ENCODE measurements around the gene ARMS2. TPM values are rescaled to one million over a fixed set of nuclear protein-coding genes. Genes with fewer than 3 reads are reported as not detected.
A peak's percentile ranks its signal among the peaks of the same experiment; 100 is the strongest.

Gene ARMS2
- total and polyA plus RNA-seq, 2 experiments from 2014 or later = not detected

- ATAC-seq (peak; percentile 68), DNase-seq (ENCODE audit: low spot score) (no peak)
- Histone ChIP-seq H3F3A (replicated peaks; ENCODE audit: low read depth) (no peaks in the 10 kb centered on the region), H3K4me2 (no peak overlapping the region), H3K27me3 (ENCODE audit: insufficient read depth) (no peaks in the 10 kb centered on the region), H3K36me3 (ENCODE audit: insufficient read depth) (no peaks in the 10 kb centered on the region), H2AFZ (no peak overlapping the region), H4K20me1 (replicated peaks; ENCODE audit: insufficient read depth) (no peaks in the 10 kb centered on the region), H3K79me2 (replicated peaks; ENCODE audit: insufficient read depth) (no peaks in the 10 kb centered on the region), H3K4me1 (ENCODE audit: insufficient read depth) (peaks cover under 1% of the 10 kb centered on the region), H3K9me2 (ENCODE audit: insufficient read depth) (no peaks in the 10 kb centered on the region), H3K4me3 (no peak overlapping the region), H3K27ac (ENCODE audit: low read depth) (no peak overlapping the region)
- Mint-ChIP-seq H3K4me3 (no peak overlapping the region), H3K4me1 (peaks cover 12% of the 10 kb centered on the region), H3K27ac (no peak overlapping the region), H3K9me3 (peaks cover 10% of the 10 kb centered on the region), H3K27me3 (ENCODE audit: insufficient read depth, low read depth, poor library complexity) (peaks cover 9% of the 10 kb centered on the region), H3K36me3 (ENCODE audit: low read depth) (peaks cover 6% of the 10 kb centered on the region; the same call in 2 of the 3 replicates)
- TF ChIP-seq, protein P1, sequence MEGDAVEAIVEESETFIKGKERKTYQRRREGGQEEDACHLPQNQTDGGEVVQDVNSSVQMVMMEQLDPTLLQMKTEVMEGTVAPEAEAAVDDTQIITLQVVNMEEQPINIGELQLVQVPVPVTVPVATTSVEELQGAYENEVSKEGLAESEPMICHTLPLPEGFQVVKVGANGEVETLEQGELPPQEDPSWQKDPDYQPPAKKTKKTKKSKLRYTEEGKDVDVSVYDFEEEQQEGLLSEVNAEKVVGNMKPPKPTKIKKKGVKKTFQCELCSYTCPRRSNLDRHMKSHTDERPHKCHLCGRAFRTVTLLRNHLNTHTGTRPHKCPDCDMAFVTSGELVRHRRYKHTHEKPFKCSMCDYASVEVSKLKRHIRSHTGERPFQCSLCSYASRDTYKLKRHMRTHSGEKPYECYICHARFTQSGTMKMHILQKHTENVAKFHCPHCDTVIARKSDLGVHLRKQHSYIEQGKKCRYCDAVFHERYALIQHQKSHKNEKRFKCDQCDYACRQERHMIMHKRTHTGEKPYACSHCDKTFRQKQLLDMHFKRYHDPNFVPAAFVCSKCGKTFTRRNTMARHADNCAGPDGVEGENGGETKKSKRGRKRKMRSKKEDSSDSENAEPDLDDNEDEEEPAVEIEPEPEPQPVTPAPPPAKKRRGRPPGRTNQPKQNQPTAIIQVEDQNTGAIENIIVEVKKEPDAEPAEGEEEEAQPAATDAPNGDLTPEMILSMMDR (conservative IDR thresholded peaks at IDR 0.05; ENCODE audit: low read depth in 2 of 2) = peak in 1 of 2 experiments; percentile 50; a peak in 2 of 4 replicates
- TF ChIP-seq JUNB (IDR thresholded peaks at IDR 0.05; ENCODE audit: unreplicated experiment) = no peak
Observed at GRCh38 chr10:122484276-122485060, 30.0 kb downstream of the ARMS2 start.

DNA sequence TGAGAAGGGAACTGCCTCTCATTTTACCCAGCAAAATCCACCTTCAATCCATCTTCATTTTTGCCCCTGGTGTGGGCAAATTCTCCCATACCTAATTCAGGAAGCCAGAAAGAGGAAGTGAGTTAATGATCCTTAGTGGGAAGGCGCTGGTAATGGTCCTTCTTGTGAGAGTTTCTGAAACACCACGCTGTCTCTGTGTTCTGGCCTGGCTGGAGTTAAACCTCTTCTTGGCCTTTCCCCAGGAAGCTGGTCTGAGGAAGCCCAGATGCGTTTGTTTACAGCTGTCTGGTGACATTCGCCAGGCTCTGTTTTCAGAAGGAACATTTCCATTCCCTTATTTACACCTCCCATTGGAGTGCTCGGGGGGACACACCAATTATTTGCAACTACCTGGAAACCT is 31.2 kb downstream of the ARMS2 start:
- Mint-ChIP-seq H3K36me3 (ENCODE audit: low read depth) (peaks cover 4% of the 10 kb centered on the region; the same call in 1 of the 3 replicates), H3K27ac (no peak overlapping the region), H3K4me3 (no peak overlapping the region), H3K27me3 (ENCODE audit: insufficient read depth, low read depth, poor library complexity) (peaks cover 10% of the 10 kb centered on the region), H3K4me1 (peaks cover 5% of the 10 kb centered on the region; the same call in 2 of the 3 replicates), H3K9me3 (peaks cover 10% of the 10 kb centered on the region)
- DNase-seq (ENCODE audit: low spot score) (no peak), ATAC-seq (no peak)
- no peaks in the 10 kb centered on the region for H3K79me2 ChIP-seq (replicated peaks; ENCODE audit: insufficient read depth)
- no peak overlapping the region for H3K4me2 ChIP-seq
- no peaks in the 10 kb centered on the region for H3K36me3 ChIP-seq (ENCODE audit: insufficient read depth)
- no peak overlapping the region for H3K4me3 ChIP-seq
- no peak for TF ChIP-seq POLR2AphosphoS5 (IDR thresholded peaks at IDR 0.05; ENCODE audit: low read depth)
- no peak for TF ChIP-seq ZNF331 (CRISPR knock-in tag; IDR thresholded peaks at IDR 0.05; ENCODE audit: low read depth)
- no peaks in the 10 kb centered on the region for H3F3A ChIP-seq (replicated peaks; ENCODE audit: low read depth)
- no peaks in the 10 kb centered on the region for H4K20me1 ChIP-seq (replicated peaks; ENCODE audit: insufficient read depth)
- no peaks in the 10 kb centered on the region for H3K9me2 ChIP-seq (ENCODE audit: insufficient read depth)
- no peak overlapping the region for H2AFZ ChIP-seq
- no peak overlapping the region for H3K27ac ChIP-seq (ENCODE audit: low read depth)
- H3K27me3 ChIP-seq (ENCODE audit: insufficient read depth) = no peaks in the 10 kb centered on the region
- no peaks in the 10 kb centered on the region; the same call in 1 of the 2 replicates for H3K4me1 ChIP-seq (ENCODE audit: insufficient read depth)

DNA sequence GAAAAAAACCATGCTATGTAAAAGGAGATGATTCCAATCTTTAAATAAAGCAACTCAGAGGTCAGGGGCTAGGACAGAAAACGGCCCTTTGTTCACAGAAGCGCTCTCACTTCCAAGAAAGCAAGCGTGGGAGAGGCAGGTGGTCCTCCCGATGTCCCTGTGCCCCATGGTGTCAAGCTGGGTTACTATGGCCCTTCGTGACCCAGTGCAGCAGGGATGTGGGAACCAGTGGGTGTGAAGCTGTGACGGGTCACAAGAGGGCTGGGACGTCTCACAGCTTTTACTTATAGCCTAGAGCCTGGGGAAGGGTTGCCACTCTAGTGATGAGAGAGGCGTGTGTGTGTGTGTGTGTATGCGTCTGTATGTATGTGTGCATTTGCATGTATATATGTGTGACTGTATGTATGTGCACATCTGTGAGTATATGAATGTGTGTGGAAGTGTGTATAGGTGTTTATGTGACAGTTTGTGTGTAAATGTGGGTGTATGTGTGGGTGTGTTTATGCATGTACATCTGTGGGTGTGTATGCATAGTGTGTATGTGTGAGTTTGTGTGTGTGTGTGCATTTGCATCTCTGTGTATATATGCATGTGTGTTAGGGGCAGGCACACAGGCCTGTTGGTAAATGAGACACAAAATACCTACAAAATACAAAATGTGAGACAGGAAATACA is 32.1 kb downstream of the ARMS2 start:
- Histone ChIP-seq H3K36me3 (ENCODE audit: insufficient read depth) (no peaks in the 10 kb centered on the region), H3K4me2 (no peak overlapping the region), H4K20me1 (replicated peaks; ENCODE audit: insufficient read depth) (no peaks in the 10 kb centered on the region), H3K79me2 (replicated peaks; ENCODE audit: insufficient read depth) (no peaks in the 10 kb centered on the region), H3F3A (replicated peaks; ENCODE audit: low read depth) (no peaks in the 10 kb centered on the region), H2AFZ (no peak overlapping the region), H3K9me2 (ENCODE audit: insufficient read depth) (no peaks in the 10 kb centered on the region), H3K4me1 (ENCODE audit: insufficient read depth) (no peaks in the 10 kb centered on the region; the same call in 1 of the 2 replicates), H3K27me3 (ENCODE audit: insufficient read depth) (no peaks in the 10 kb centered on the region), H3K4me3 (no peak overlapping the region), H3K27ac (ENCODE audit: low read depth) (no peak overlapping the region)
- no peak for ATAC-seq
- Mint-ChIP-seq H3K4me1 (peaks cover 5% of the 10 kb centered on the region), H3K9me3 (peaks cover 4% of the 10 kb centered on the region), H3K27me3 (ENCODE audit: insufficient read depth, low read depth, poor library complexity) (peaks cover 11% of the 10 kb centered on the region), H3K27ac (no peak overlapping the region), H3K4me3 (no peak overlapping the region), H3K36me3 (ENCODE audit: low read depth) (peaks cover 4% of the 10 kb centered on the region; the same call in 1 of the 3 replicates)
- DNase-seq (ENCODE audit: low spot score) = no peak
- TF ChIP-seq ZNF114 (CRISPR knock-in tag; IDR thresholded peaks at IDR 0.05) (no peak), ETS1 (IDR thresholded peaks at IDR 0.05) (no peak), STAT1 (IDR thresholded peaks at IDR 0.05; ENCODE audit: unreplicated experiment) (no peak), CREB1 (CRISPR knock-in tag; IDR thresholded peaks at IDR 0.05; ENCODE audit: low read depth) (no peak), ZNF331 (CRISPR knock-in tag; IDR thresholded peaks at IDR 0.05; ENCODE audit: low read depth) (no peak), POLR2AphosphoS5 (IDR thresholded peaks at IDR 0.05; ENCODE audit: low read depth) (no peak), EZH2phosphoT487 (IDR thresholded peaks at IDR 0.05; ENCODE audit: unreplicated experiment) (no peak), JUNB (IDR thresholded peaks at IDR 0.05; ENCODE audit: unreplicated experiment) (no peak), EZH2 (IDR thresholded peaks at IDR 0.05; ENCODE audit: low read depth, unreplicated experiment) (no peak)
- TF ChIP-seq, protein P1 (conservative IDR thresholded peaks at IDR 0.05; ENCODE audit: low read depth in 2 of 2) = no peak

All from GM23338 (cell line).